WERI-Rb-1 (cell line): ENCODE data around the gene PPFIBP2.

Source experiments
- DNase-seq: peaks from one replicate; pipeline ENCODE4 v3.0.0-alpha.2; 2020
- H3K27ac ChIP-seq: fragments of 250-450 bp; sonication (Bioruptor Pico); 2 replicates; pipeline ENCODE4 v1.5.1; 2020; ENCODE audit warnings: mild to moderate bottlenecking, moderate library complexity
- H3K27me3 ChIP-seq: fragments of 250-450 bp; sonication (Bioruptor Pico); 2 replicates; pipeline ENCODE4 v1.5.1; 2021; ENCODE audit warnings: mild to moderate bottlenecking, low read depth, moderate library complexity; ENCODE audit not compliant: insufficient read depth, severe bottlenecking
- H3K36me3 ChIP-seq: fragments of 250-450 bp; sonication (Bioruptor Pico); 2 replicates; pipeline ENCODE4 v1.5.1; 2020; ENCODE audit warnings: mild to moderate bottlenecking, moderate library complexity
- H3K4me3 ChIP-seq: 2 replicates; pipeline ENCODE4 v1.5.1; 2011; ENCODE audit warnings: low read depth, mild to moderate bottlenecking, control low read depth, low read length
- H3K9me3 ChIP-seq: fragments of 250-450 bp; sonication (Bioruptor Pico); 2 replicates; pipeline ENCODE4 v1.5.1; 2021; ENCODE audit warnings: mild to moderate bottlenecking, moderate library complexity; ENCODE audit not compliant: severe bottlenecking
- CTCF ChIP-seq: IDR thresholded peaks from 2 replicates; pipeline ENCODE4 v1.5.1; 2011; ENCODE audit warnings: low read depth, mild to moderate bottlenecking, control low read depth, inconsistent platforms, low read length

The PPFIBP2 gene

GRCh38 chr11:7518811-7519562 lies 5.2 kb downstream of the PPFIBP2 start:
- no peak for TF ChIP-seq CTCF
- Histone ChIP-seq H3K27ac (no peak overlapping the region), H3K27me3 (peaks cover 6% of the 10 kb centered on the region), H3K4me3 (no peak overlapping the region), H3K36me3 (no peaks in the 10 kb centered on the region; the same call in 1 of the 2 replicates), H3K9me3 (no peaks in the 10 kb centered on the region)
- DNase-seq: no peak

GRCh38 chr11:7520011-7520942 lies 6.5 kb downstream of the PPFIBP2 start:
- peaks cover 6% of the 10 kb centered on the region for H3K27me3 ChIP-seq
- no peak overlapping the region for H3K4me3 ChIP-seq
- H3K27ac ChIP-seq: no peak overlapping the region
- no peaks in the 10 kb centered on the region for H3K9me3 ChIP-seq
- H3K36me3 ChIP-seq: no peaks in the 10 kb centered on the region; the same call in 1 of the 2 replicates
- no peak for DNase-seq
- no peak for TF ChIP-seq CTCF

- DNase-seq: no peak
- Histone ChIP-seq H3K9me3 (no peaks in the 10 kb centered on the region), H3K27me3 (peaks cover 2% of the 10 kb centered on the region), H3K27ac (0 out of 2 replicates have a peak overlapping the region, but pooled peaks have one; percentile 11), H3K4me3 (no peak overlapping the region), H3K36me3 (no peaks in the 10 kb centered on the region; the same call in 1 of the 2 replicates)
- no peak for TF ChIP-seq CTCF
These were observed 7.2 kb downstream of the PPFIBP2 start for GRCh38 chr11:7520981-7521487.

GRCh38 chr11:7522121-7522520 lies 8.3 kb downstream of the PPFIBP2 start:
- Histone ChIP-seq H3K36me3 (no peaks in the 10 kb centered on the region; the same call in 1 of the 2 replicates), H3K9me3 (no peaks in the 10 kb centered on the region), H3K27ac (no peak overlapping the region), H3K27me3 (no peaks in the 10 kb centered on the region), H3K4me3 (no peak overlapping the region)
- TF ChIP-seq CTCF: no peak
- DNase-seq: no peak

DNA sequence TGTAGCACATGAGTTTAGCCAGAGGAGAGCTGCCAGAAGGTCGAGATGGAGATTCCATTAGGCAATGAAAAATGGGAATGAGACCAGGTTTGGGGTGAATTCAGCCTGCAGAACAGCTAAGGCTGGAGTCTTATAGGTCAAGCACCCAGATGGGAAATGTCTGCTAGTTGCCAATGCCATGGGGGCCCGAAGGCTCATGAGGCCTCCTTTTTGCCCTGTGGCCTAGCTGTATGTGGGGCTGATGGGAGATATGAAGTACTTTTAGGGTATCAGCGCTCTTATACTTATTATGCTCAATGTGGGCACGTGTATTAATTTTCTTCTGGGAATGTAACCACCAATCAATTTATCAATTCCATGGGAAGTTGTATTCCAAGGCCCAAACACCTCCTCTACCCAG lies 8.7 kb downstream of the PPFIBP2 start:
- Histone ChIP-seq H3K27ac (no peak overlapping the region), H3K27me3 (no peaks in the 10 kb centered on the region), H3K4me3 (no peak overlapping the region), H3K9me3 (no peaks in the 10 kb centered on the region), H3K36me3 (no peaks in the 10 kb centered on the region; the same call in 1 of the 2 replicates)
- DNase-seq: no peak
- no peak for TF ChIP-seq CTCF
